NCI-H128 (cell line): Measurements from ENCODE around the gene TP53BP1.
A peak's percentile ranks its signal among the peaks of the same experiment; 100 is the strongest.

Experiments used
- DNase-seq: peaks from one replicate; lab custom pipeline; 2025; ENCODE audit not compliant: unreplicated experiment; lab: John Stamatoyannopoulos, UW

The TP53BP1 gene

DNA sequence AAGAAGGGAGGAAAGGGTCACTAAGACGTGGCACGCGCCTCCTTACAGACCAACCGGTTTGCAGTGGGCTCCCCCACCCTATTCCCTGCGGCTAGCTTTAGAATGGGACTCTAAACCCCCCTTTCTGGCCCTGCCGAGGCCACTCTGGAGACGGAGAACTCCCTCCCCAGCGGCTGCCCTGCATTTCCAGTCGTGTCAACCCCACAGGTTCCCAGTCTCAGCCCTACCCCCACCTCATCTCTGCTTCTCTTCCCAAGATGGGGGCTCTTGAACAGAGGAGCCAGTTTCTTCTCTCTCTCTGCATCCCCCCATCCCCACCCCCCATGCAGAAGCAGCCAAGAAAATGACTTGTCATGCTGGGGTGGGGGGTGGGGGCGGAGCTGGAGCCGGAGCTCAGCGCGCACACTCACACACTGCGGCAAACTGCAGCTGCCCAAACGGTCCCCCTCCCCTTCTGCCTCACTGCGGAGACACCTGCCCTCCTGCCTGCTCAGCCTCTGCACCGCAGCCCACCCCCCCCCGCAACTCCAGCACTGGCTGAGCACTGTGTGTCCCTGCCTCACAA lies 25.3 kb upstream of the TP53BP1 start:
- DNase-seq = no peak

DNA sequence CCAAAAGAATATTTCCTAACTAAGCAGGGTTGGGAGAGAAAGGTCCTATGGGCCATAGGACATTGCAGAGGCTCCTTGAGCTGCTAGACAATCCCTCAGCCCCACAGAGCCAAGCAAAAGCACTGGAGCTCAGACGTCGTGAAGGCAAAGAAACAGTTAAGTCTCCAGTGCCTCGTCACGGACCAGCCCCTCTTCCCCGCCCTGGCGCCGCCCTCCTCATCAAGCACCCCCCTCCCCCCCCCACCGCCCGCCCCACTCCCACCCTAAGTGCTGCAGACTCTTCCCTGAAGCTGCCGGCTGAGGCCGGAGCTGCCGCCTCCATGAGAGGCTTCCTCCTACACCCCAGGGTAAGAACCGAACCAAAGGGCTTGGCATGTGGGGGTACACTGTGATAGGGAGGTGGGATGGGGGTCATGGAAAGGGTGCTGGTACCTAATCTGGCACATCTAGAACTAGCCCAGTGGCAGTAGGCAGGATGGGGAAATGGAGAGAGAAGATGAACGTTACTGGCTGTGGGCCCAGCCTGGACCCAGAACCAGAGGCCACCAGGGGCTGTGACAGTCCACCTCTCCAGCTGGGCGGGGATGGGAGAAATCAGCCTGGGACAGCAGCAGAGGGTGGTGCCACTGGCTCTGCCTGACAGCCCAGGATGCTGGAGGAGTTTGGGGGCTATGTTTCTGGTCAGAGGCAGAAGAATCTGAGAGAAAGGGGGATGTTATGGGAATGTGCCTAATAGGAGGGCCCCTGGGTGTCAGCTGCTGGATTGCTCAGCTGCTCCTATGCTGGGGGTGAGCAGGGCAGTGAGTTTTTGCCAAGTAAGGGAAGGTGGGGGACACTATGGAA lies 24.6 kb upstream of the TP53BP1 start, which contains the start of gene MAP1A:
MAP1A (plus strand) TSS at position 255 of the 843 bp plus-strand sequence. CDS start 3,866 bp downstream, outside the sequence.
- DNase-seq = no peak

DNA sequence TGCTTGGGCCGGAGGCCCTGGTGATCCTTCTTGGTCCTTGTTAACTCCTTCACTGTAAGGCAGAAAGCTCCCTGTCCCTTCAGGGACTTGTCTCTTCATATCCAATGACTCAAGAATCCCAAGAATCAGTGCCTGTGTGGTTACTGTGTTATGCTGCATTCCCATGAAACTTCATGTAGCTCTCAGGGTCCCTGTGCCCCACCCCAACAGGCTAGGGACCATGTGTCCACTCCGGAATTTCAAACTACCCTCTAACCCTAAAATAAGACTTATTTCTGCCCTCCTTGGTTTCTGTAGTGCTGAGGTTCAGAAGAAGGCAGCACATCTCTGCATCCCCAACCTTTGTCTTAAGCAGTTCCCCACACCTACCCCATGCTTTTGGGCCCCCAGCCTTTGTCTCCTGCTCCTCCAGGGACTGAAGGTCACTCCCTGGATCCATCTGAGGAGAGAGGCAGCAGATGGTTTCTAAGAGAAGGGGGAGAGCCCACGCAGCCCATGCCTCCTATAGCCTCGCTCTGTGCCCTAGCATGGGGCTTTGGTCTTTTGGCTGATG lies 23.9 kb upstream of the TP53BP1 start:
- no peak for DNase-seq

DNA sequence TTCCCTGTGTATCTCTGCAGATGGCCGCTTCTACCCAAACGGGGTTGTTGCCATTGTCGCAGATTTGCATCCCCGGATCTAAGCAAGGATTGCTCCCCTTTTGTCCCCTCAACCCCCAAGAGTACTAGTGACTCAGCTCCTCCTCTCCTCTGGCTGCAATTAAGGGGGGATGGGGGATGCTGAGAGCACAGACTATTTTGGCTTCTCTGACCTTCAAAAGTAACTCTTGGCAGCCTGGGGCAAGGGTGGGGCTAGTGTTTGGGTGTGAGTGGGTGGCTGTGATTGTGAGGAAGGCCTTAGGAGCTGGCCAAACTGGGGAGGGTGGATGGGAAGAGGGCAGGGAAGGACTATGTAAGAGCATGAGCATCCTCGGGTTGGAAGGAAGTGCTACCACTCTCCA lies 23.2 kb upstream of the TP53BP1 start:
- DNase-seq = no peak

DNA sequence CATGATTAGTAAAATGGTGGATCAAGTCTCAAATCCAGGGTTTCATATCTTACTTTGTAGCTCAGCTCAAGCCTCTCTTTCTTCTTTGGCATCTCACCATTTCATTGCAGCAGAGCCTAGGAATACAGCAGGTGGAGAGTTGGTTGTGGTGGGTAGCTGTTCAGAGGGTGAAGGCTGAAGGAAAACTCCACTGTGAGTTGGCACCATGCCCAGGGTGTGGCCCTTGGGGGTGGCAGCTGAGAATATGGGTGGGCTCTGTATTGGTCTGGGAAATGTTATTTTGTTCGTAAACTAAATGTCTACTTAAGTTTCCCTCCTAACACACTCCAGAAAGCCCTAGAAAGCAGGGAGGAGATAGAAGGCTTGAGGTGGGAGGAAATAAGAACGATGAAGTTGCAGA lies 22.8 kb upstream of the TP53BP1 start:
- DNase-seq = no peak

DNA sequence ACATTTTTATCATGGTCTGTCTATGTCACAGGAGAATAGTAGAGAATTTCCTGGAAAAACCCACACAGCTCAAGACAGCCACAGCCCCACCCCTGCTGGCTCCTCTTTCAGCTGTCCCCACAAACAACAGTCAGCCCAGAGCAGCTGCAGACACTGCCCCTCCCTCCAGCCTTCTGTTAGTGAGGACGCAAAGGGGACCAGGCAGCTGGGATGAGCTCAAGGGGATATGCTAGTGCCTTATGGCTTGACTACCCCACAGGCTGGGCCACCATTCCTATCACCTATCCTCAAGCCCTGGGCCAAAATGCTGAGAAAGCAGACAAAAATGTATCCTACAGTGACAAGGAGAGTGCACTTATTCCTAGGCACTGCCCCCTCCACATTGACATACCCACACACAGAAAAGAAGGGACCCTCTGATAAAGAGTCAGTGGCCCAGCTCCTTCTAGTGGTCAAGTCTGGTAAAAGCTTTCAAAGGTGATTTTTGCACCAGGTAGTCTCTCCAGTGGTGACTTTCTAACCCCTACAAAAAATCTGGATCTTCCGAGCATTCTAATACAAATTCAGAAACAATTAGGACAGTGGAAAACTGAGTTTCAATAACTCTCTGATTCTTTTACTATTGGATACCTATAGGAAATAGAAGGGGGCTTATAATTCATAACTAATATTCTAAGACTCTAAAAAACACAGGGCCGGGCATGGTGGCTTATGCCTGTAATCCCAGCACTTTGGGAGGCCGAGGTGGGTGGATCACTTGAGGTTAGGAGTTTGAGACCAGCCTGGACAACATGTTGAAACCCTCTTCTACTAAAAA lies 21.5 kb upstream of the TP53BP1 start:
- DNase-seq = no peak

DNA sequence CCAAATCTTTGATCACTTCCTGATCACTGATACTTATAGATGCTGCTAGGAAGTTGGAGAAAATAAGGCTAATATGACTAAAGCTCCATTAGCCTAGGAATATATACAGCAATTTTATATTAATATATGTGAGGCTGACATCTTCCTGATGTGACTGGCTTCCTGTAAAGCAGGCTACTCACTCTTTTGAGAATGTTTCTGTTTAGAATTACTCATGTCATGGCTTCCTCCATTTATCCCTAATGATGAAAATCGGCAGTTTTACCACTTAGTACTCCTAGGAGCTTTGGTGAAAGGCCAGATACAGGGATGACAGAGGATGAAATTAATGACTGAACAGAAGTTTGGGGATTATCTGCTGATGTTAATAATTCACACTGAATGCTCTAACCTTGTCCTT lies 20.6 kb upstream of the TP53BP1 start:
- no peak for DNase-seq

DNA sequence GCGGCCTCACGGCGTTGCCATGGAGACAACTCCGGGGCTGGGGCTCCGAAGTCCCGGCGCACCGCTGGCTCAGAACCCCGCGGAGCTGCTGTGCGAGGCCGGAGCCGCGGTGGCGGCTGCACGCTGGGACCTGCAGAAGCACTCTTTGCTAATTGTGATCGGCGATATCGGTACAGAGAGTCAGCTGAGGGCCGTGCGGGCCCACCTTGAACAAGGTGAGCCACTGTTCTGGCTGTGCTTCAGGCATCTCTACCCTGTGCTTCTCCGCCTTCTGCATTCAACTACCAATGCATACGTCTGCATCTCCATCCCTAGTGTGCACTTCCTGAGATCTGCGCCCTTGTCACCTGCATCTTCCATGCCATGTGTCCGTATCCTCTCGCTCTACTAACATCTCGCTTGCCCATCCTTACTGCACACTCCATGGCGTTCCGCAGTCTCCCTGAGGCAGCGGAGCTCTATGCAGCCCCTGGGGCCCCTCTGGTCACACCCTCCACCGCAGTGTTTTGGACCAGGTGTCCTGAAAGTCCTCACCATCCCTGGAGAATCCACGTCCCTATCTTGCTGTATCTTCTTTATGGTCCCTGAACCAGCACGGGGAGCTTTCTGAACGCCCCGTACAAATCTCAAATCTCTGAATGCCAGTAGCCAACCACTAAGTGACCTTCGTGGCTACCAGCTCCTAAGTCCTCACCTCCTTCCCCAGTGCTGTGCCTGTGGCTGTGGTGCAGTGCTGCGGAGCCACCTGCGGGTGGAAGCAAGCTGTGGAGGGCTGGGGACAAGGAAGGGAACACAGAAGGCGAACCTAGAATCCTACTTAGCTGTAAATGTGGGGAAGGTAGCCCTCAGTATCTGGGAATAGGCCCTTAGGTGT lies 18.3 kb upstream of the TP53BP1 start:
- no peak for DNase-seq

DNA sequence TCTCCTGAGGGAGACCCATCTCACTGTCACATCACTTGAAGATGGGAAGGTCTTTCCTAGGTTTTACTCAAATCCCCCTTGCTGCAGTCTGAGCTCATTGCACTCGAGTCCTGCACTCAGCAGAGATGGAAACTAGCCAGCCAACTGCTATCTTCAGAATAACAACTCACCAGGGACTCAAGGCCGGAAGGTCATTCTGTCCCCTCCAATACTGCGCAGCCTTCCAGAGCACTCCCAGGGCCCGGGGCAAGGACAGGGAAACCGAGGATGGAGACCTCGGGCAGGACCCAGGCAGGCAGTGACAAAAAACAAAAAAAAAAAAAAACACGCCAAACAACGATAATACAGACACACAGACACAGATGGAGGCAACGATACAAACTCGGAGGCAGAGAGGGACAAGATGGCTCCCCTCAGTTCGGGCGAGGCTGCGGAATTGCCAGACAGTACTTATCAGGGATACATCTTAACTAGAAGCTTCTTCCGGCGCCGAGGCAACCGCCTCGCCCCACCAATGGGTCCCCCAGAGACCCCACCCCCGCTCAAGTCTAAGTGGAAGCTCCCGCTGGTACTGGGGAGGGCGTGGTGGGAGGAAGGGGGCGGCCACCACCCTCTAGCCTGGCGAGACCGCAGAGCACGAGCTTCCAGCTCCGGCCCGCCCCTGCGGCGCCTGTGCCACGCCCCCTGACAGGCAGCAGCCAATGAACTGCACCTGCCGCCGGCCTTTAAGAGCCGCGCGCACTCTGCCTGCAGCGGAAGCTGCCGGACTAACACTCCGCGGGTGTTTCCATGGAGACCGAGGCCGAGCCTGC lies 17.4 kb upstream of the TP53BP1 start:
- DNase-seq = peak; percentile 88

DNA sequence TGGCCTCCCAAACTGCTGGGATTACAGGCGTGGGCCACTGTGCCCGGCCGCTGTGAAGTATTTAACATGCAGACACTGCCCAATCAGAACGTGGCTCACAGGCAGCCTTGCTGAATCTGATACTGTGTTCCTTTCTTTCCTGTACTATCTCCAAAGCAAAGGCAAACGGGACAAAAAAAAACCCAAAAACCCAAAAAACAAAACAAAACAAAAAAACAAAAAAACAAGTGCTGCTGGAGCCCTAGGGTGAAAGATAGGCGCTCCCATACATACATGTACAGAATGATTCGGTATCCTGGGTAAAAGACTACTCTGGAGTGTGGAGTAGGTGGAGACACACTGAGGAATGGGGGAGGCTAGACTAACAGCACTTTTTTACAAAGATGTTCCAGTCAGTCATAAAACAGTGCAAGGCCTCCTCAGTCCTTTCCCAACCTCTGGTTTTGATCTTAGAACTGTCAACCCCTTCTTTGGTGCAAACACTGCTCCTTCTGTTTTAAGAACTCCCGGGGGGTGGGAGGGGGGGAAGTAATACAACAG lies 16.8 kb upstream of the TP53BP1 start:
- DNase-seq = no peak

DNA sequence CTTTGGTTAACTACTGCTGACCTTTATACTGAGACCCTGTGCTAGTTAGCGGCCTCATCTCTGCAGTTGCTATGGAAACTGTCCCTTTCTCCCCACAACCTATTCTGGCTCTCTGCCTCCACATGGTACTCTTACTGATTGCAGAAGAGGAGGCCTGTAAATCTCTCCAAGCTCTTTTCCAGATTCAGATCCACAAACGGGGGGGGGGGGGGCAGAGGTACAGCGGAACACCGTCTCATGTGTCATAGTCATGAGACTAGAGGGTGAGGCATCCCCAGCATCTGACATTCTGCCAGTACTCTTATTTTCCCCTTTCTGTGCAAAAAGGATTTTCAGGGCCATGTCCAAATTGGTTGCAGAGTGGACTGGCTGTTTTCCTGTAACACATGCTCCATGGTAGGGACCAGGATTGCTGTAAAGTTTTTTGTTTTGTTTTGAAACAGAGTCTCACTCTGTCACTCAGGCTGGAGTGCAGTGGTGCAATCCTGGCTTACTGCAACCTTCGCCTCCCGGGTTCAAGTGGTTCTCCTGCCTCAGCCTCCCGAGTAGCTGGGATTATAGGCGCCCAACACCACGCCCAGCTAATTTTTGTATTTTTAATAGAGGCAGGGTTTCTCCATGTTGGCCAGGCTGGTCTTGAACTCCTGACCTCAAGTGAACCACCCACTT lies 16.2 kb upstream of the TP53BP1 start:
- no peak for DNase-seq

DNA sequence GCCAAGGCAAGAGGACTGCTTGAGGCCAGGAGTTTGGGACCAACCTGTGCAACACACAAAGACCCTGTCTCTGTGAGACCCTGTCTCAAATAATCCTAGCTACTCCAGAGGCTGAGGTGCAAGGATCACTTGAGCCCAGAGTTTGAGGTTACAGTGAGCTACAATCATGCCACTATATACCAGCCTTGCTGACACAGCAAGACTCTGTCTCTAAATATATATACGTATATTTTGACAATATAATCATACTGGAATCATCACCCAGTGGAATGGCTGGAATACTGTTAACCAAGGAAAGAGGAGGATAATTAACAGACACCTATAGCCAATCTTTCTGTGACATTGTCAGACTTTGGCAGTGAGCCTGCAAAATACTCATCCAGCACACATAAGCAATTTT lies 15.5 kb upstream of the TP53BP1 start:
- DNase-seq = no peak

DNA sequence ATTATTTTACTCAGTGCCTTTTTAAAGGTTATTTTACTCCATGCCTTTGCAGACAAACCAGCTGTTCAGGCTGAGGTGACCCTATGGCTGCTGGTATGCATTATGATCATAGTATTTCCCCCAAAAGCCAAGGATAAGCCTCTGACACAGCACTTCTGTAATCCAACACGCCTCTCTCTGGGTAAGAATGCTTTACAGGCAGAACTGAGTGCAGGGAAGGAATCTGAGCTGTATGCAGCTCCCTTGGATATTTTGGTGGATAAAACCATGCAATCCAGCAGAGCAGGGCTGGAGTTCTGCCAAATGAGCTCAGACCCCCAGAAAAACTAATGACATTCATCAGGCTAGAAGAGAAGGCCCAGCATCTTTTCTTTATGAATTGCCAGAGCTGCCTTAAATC lies 12.8 kb upstream of the TP53BP1 start:
- no peak for DNase-seq

DNA sequence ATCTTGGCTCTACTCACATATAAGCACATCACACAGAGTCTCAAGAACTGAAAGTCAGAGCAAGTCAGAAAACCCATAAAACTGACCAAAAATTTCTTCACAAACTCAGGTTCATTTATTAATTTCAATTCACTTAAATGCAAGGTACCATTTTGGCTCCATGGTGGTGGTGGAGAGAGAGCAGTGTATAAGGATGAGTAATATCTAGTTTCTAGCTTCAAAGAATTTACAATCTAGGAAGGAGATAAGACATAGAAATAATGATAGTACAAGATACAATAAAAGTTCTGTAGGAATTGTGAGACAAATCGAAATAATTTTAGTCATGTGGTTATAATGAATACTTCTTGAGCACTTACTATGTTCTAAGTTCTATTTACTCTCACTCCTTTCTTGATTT lies 6.7 kb upstream of the TP53BP1 start:
- DNase-seq = no peak

DNA sequence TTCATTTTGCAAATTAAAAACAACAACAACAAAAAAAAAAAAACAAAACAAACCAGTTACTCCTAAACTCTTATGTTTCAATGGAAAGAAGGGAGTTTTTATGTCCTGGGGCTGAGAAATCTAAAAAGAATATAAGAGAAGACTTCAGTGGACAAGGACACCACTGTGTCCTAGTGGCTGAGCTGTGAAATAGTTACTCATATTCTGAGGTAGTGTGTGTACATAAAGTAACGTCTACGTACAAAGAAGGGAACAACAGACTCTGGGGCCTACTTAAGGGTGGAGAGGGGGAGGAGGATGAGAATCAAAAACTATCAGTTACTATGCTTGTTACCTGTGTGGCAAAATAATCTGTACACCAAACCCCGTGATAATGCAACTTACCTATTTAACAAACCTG lies 6.0 kb upstream of the TP53BP1 start:
- no peak for DNase-seq

DNA sequence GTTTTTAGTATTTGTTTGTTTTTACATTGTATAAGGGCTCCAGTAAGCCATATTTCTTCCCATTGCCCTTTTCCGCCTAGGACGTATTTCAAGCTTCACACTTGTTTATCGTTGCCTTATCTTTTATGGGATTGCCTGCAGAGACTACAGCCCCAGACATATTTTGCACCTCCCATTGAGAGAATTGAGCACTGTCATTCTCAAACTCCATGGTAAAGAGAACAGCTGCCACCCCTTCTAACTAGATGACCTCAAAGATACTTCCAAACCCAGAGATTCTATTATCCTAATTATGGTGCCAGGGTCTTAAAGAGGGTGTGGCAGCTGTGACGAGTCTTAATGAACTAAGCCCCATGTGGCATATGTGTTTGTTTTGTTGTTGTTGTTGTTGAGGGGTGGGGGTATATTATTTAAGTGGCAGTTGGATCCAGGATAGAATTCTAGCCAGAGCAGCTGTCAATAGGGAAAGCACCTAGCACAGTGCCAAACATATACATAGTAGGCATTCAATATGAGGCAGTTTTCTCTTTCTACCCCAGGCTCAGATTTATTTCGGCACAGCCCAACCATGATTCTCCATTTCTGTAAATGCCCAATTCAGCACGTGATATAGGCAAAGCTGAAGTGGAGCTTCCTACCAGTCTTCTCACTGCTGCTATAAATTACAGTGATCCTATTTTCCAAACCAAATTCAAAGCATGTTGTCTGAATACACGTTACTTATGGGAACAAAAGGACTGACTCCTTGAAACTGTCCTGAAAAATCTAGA lies 932 bp upstream of the TP53BP1 start:
- DNase-seq = no peak

DNA sequence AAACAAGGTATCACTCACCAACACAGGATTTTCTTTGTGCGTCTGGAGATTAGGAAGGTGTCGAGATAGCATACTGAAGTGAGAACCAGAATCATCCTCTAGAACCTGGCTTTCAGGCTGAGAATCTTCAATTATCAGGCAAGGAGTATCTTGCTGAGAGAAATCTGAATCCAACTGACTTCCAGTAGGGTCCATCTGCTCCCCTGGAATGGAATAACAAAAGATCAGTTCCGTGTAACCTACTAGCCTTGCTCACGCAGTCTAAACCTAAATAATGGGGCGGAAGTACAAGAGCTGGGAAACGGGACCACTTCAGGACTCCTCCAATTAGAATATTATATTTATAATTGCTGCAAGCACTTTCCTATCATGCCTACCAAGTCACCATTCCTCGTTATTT lies 690 bp downstream of the TP53BP1 start:
- DNase-seq = no peak

DNA sequence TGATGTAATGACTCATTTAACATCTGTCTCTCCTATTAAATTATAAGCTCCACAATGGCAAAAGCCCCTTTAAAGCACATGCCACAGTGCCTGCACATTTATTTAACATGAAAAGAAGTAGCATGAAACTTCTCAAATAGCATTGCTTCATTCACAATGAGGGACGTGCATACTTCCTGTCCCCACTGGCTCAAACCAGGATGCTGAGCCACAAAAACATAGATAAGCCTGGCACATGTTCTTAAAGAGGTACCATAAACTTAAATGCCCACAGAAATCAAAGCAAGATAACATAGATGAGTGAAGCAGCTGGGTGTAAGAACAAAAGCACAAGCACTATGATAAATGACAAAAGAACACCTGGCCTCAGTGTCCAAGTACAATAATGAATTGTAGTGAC lies 3.8 kb downstream of the TP53BP1 start:
- DNase-seq = no peak
